MCF 10A (cell line): Measurements from ENCODE around the gene TMEM156. TPM values are rescaled to one million over a fixed set of nuclear protein-coding genes. Genes with fewer than 3 reads are reported as not detected.
A peak's percentile ranks its signal among the peaks of the same experiment; 100 is the strongest.

Experiments used
- Bru-seq: library from RNA; stranded (reverse); fragments of 400-500 nt; gene quantifications from one replicate; lab custom pipeline; 2021; lab: Mats Ljungman, UMichigan
- BruChase-seq, 2 experiments: library from RNA; stranded (reverse); fragments of 400-500 nt; gene quantifications; one replicate each; lab custom pipeline; 2021; lab: Mats Ljungman, UMichigan
- BruUV-seq: library from RNA; stranded (reverse); fragments of 400-500 nt; replicated peaks from 2 replicates; lab custom pipeline; 2021; lab: Mats Ljungman, UMichigan
- CTCF ChIA-PET: fragments of 300-600 bp; sonication (Branson Sonifier 250); formaldehyde crosslinking; extraction: SDS; loops from one replicate; lab custom pipeline; 2021; ENCODE audit warnings: antibody characterized with exemption, inconsistent platforms; lab: Yijun Ruan, JAX
- POLR2A ChIA-PET: fragments of 300-600, 350-650 bp; sonication (Branson Sonifier 250); formaldehyde crosslinking; extraction: SDS; loops from one replicate; lab custom pipeline; 2020; ENCODE audit warnings: antibody characterized with exemption, inconsistent platforms; lab: Yijun Ruan, JAX
- DNase-seq: peaks from one replicate; pipeline ENCODE4 v3.0.0-alpha.2; 2018; ENCODE audit not compliant: unreplicated experiment
- H3K27ac Mint-ChIP-seq: one replicate; pipeline ENCODE4 v1.8.0; 2022; ENCODE audit warnings: mild to moderate bottlenecking, low read depth, mixed read lengths; ENCODE audit not compliant: unreplicated experiment
- H3K27me3 Mint-ChIP-seq: one replicate; pipeline ENCODE4 v1.8.0; 2022; ENCODE audit warnings: mixed read lengths; ENCODE audit not compliant: insufficient read depth, unreplicated experiment
- H3K36me3 Mint-ChIP-seq: one replicate; pipeline ENCODE4 v1.8.0; 2022; ENCODE audit warnings: mild to moderate bottlenecking, moderate library complexity, mixed read lengths; ENCODE audit not compliant: insufficient read depth, unreplicated experiment
- H3K4me1 Mint-ChIP-seq: one replicate; pipeline ENCODE4 v1.8.0; 2022; ENCODE audit warnings: mixed read lengths; ENCODE audit not compliant: insufficient read depth, unreplicated experiment
- H3K4me3 Mint-ChIP-seq: one replicate; pipeline ENCODE4 v1.8.0; 2022; ENCODE audit warnings: mild to moderate bottlenecking, moderate library complexity, mixed read lengths; ENCODE audit not compliant: unreplicated experiment
- H3K9me3 Mint-ChIP-seq: one replicate; pipeline ENCODE4 v1.8.0; 2022; ENCODE audit warnings: mixed read lengths; ENCODE audit not compliant: unreplicated experiment
- intact Hi-C: fragments of 100-400 bp; cut with micrococcal nuclease; formaldehyde crosslinking; loops from 2 replicates; pipeline ENCODE4 v1.14.1; 2022
- long read RNA-seq: library from polyadenylated mRNA; stranded (forward); transcript quantifications from one replicate; pipeline ENCODE4 v2.0.0, GENCODE V29; 2022
- total RNA-seq: library from RNA; stranded (reverse); gene quantifications from 2 replicates; pipeline ENCODE4 v1.2.3, GENCODE V29; 2022
- TF ChIP-seq, protein P1 (sequence below): fragments of 200-600 bp; IDR thresholded peaks from one replicate; pipeline ENCODE4 v1.8.0; 2022; ENCODE audit warnings: antibody characterized with exemption, mild to moderate bottlenecking; ENCODE audit not compliant: unreplicated experiment

Gene TMEM156, protein sequence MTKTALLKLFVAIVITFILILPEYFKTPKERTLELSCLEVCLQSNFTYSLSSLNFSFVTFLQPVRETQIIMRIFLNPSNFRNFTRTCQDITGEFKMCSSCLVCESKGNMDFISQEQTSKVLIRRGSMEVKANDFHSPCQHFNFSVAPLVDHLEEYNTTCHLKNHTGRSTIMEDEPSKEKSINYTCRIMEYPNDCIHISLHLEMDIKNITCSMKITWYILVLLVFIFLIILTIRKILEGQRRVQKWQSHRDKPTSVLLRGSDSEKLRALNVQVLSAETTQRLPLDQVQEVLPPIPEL
- total RNA-seq (5.3 and 7.0 TPM in 2 replicates), Bru-seq, nascent RNA (percentile 61 among the genes with signal in this experiment), BruChase-seq, experiment 1, labeled RNA remaining after a 6-hour chase (percentile 58 among the genes with signal in this experiment), BruChase-seq, experiment 2, labeled RNA remaining after a 2-hour chase (percentile 51 among the genes with signal in this experiment)
- long read RNA-seq, partial matches to known transcripts: 1 of 9 reads
- long read RNA-seq, other reads (novel, unspliced or antisense): 4 of 9 reads

GRCh38 chr4:39032218-39033085 is at the start of gene TMEM156:
TMEM156 (minus strand) TSS chr4:39032409; CDS start chr4:39032313, 96 bp downstream.
- ChIA-PET CTCF (no interaction called here), POLR2A (interaction anchor here (1.8 to 4.4 kb wide), 2 partner anchors 12 to 26 kb away, joined by 3 to 51 read pairs; no protein-coding TSS in a partner anchor)
- peak within 1 kb of the TSS; percentile 35 for H3K27ac Mint-ChIP-seq
- H3K36me3 Mint-ChIP-seq: no peaks in the 10 kb centered on the region
- H3K4me3 Mint-ChIP-seq: peak within 1 kb of the TSS; percentile 32
- TF ChIP-seq, protein P1, sequence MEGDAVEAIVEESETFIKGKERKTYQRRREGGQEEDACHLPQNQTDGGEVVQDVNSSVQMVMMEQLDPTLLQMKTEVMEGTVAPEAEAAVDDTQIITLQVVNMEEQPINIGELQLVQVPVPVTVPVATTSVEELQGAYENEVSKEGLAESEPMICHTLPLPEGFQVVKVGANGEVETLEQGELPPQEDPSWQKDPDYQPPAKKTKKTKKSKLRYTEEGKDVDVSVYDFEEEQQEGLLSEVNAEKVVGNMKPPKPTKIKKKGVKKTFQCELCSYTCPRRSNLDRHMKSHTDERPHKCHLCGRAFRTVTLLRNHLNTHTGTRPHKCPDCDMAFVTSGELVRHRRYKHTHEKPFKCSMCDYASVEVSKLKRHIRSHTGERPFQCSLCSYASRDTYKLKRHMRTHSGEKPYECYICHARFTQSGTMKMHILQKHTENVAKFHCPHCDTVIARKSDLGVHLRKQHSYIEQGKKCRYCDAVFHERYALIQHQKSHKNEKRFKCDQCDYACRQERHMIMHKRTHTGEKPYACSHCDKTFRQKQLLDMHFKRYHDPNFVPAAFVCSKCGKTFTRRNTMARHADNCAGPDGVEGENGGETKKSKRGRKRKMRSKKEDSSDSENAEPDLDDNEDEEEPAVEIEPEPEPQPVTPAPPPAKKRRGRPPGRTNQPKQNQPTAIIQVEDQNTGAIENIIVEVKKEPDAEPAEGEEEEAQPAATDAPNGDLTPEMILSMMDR: no peak
- H3K4me1 Mint-ChIP-seq: peaks cover 12% of the 10 kb centered on the region
- intact Hi-C loops: no loop called here
- H3K9me3 Mint-ChIP-seq: no peaks in the 10 kb centered on the region
- peak; percentile 59 for DNase-seq
- no TSS peak for BruUV-seq
- H3K27me3 Mint-ChIP-seq: no peaks in the 10 kb centered on the region

DNA sequence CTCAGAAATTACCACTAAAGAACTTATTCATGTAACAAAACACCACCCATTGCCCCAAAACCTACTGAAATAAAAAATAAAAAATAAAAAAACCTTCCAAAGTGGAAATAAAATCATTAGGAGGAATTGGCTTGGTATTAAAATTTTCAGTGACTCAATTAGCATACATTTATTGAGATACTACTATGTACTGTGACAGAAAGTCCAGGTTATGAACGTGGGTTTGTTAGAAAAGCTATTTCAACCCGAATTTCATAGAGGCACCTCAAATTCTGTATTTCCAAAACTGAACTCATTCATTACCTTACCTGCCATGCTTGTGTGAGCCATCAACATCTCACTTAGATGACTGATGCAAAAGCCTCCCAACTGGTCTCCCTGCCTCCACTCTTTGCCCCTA is 46.6 kb upstream of the TMEM156 start:
- ChIA-PET CTCF (no interaction called here), POLR2A (no interaction called here)
- BruUV-seq: no TSS peak
- no peaks in the 10 kb centered on the region for H3K9me3 Mint-ChIP-seq
- TF ChIP-seq, protein P1: no peak
- no peak for DNase-seq
- no peak overlapping the region for H3K4me3 Mint-ChIP-seq
- peaks cover 41% of the 10 kb centered on the region for H3K36me3 Mint-ChIP-seq
- peaks cover 18% of the 10 kb centered on the region for H3K4me1 Mint-ChIP-seq
- H3K27me3 Mint-ChIP-seq: no peaks in the 10 kb centered on the region
- intact Hi-C loops: no loop called here
- H3K27ac Mint-ChIP-seq: no peak overlapping the region

DNA sequence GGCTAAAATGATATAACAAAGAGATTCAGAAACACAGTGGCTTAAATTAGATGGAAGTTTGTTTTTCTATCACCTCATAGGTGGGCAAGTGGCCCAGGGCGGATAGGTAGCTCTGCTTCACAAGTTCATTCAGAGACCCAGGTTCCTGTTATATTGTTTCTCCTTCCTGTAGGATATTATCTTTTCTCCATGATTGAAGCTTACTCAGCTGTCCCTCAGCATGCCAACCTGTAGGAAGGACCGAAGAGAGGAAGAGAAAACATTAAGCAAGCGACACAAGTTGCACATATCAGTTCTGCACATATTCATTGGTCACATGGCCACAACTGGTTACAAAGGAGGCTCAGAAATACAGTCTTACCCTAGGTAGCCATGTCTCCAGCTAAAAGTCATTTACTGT is 36.7 kb upstream of the TMEM156 start:
- H3K4me3 Mint-ChIP-seq: no peak overlapping the region
- POLR2A ChIA-PET: no interaction called here
- DNase-seq: no peak
- H3K27ac Mint-ChIP-seq: no peak overlapping the region
- BruUV-seq: no TSS peak
- no peaks in the 10 kb centered on the region for H3K36me3 Mint-ChIP-seq
- no peaks in the 10 kb centered on the region for H3K9me3 Mint-ChIP-seq
- TF ChIP-seq, protein P1: no peak
- H3K27me3 Mint-ChIP-seq: no peaks in the 10 kb centered on the region
- intact Hi-C loops: no loop called here
- CTCF ChIA-PET: no interaction called here
- H3K4me1 Mint-ChIP-seq: peaks cover 10% of the 10 kb centered on the region
